ENCODE data around the gene CATSPERB. TPM values are rescaled to one million over a fixed set of nuclear protein-coding genes. Genes with fewer than 3 reads are reported as not detected.

The CATSPERB gene
- total and polyA plus RNA-seq, 2 of the 8 experiments (the other 6 are each of a cell fraction or from before 2014, with no cell fraction given), result 0.11 to 0.30 TPM

GRCh38 chr14:91732439-91732838, 553 bp upstream of the CATSPERB start (continued):
- TF ChIP-seq JUND (IDR thresholded peaks at IDR 0.05; ENCODE audit: low read length), result no peak
- TF ChIP-seq TAF1 (IDR thresholded peaks at IDR 0.05; ENCODE audit: low read depth, low read length), result no peak
- TF ChIP-seq POLR2A (IDR thresholded peaks at IDR 0.05; ENCODE audit: control extremely low read depth in 1 of 2, low read depth in 2 of 2, low read length in 2 of 2), result no peak
- TF ChIP-seq TCF12 (IDR thresholded peaks at IDR 0.05; ENCODE audit: low read depth, low read length), result no peak
- TF ChIP-seq CTBP2 (IDR thresholded peaks at IDR 0.05; ENCODE audit: borderline replicate concordance, insufficient read depth, insufficient read length, low read length), result no peak
- no peak for TF ChIP-seq CHD7 (IDR thresholded peaks at IDR 0.05; ENCODE audit: insufficient replicate concordance, low read length)
- TF ChIP-seq SRF (IDR thresholded peaks at IDR 0.05; ENCODE audit: low read depth, low read length), result no peak
- TF ChIP-seq SP1 (IDR thresholded peaks at IDR 0.05; ENCODE audit: low read depth, low read length), result no peak

Data from H1 (cell line).